IMR-90 (cell line): Measurements from ENCODE around the gene ACIN1. TPM values are rescaled to one million over a fixed set of nuclear protein-coding genes. Genes with fewer than 3 reads are reported as not detected.

Experiments used
- ATAC-seq: fragments of 200-7000 bp; cut with Tn5 transposase; 2 replicates; pipeline ENCODE4 v1.9.1; 2020; ENCODE audit warnings: low read depth, mild to moderate bottlenecking, moderate library complexity
- BruUV-seq: library from RNA; stranded (reverse); fragments of 400-500 nt; replicated peaks from 2 replicates; lab custom pipeline; 2021; lab: Mats Ljungman, UMichigan
- CTCF ChIA-PET: fragments of 300-600 bp; formaldehyde crosslinking; extraction: SDS; loops from one replicate; lab custom pipeline; 2021; ENCODE audit warnings: antibody characterized with exemption; lab: Yijun Ruan, JAX
- POLR2A ChIA-PET: fragments of 300-600 bp; sonication (Branson Sonifier 250); formaldehyde crosslinking; loops from one replicate; lab custom pipeline; 2022; ENCODE audit warnings: antibody characterized with exemption; ENCODE audit not compliant: unreplicated experiment; lab: Charles Lee
- DNase-seq: peaks from one replicate; pipeline ENCODE4 v3.0.0; 2013
- H2AFZ ChIP-seq: replicated peaks from 2 replicates; pipeline ENCODE3; 2013; ENCODE audit warnings: low read length, mild to moderate bottlenecking; ENCODE audit not compliant: poor library complexity
- H2AK5ac ChIP-seq: 2 replicates; pipeline ENCODE4 v1.6.1; 2013; ENCODE audit warnings: low read depth, low read length, inconsistent platforms
- H2AK9ac ChIP-seq: replicated peaks from 2 replicates; pipeline ENCODE3; 2013; ENCODE audit warnings: mild to moderate bottlenecking, low read depth, low read length, moderate library complexity; ENCODE audit not compliant: poor library complexity
- H2BK120ac ChIP-seq: 2 replicates; pipeline ENCODE4 v1.6.1; 2013; ENCODE audit warnings: low read depth, low read length, inconsistent platforms
- H2BK15ac ChIP-seq: 3 replicates; pipeline ENCODE4 v1.6.1; 2013; ENCODE audit warnings: low read depth, low read length, inconsistent platforms
- H2BK20ac ChIP-seq: 2 replicates; pipeline ENCODE4 v1.6.1; 2013; ENCODE audit warnings: low read depth, mild to moderate bottlenecking, inconsistent platforms, low read length, moderate library complexity
- H2BK5ac ChIP-seq: 2 replicates; pipeline ENCODE4 v1.6.1; 2013; ENCODE audit warnings: mild to moderate bottlenecking, low read depth, low read length, inconsistent platforms; ENCODE audit not compliant: poor library complexity, severe bottlenecking
- H3K14ac ChIP-seq: replicated peaks from 2 replicates; pipeline ENCODE4 v1.6.1; 2013; ENCODE audit warnings: low read depth, low read length, inconsistent platforms
- H3K18ac ChIP-seq: 2 replicates; pipeline ENCODE4 v1.6.1; 2013; ENCODE audit warnings: low read depth, low read length, control low read depth
- H3K23ac ChIP-seq: 2 replicates; pipeline ENCODE4 v1.6.1; 2013; ENCODE audit warnings: low read depth, low read length, inconsistent platforms
- H3K27ac ChIP-seq: 2 replicates; pipeline ENCODE4 v1.5.1; 2013; ENCODE audit warnings: mild to moderate bottlenecking, control low read depth, low read length; ENCODE audit not compliant: insufficient read depth
- H3K27me3 ChIP-seq: 2 replicates; pipeline ENCODE4 v1.6.1; 2013; ENCODE audit warnings: low read length; ENCODE audit not compliant: control insufficient read depth, insufficient read depth
- H3K36me3 ChIP-seq: 2 replicates; pipeline ENCODE4 v1.6.1; 2013; ENCODE audit warnings: low read length, mixed read lengths; ENCODE audit not compliant: control insufficient read depth, insufficient read depth
- H3K4ac ChIP-seq: 2 replicates; pipeline ENCODE4 v1.6.1; 2013; ENCODE audit warnings: low read depth, low read length, inconsistent platforms
- H3K4me1 ChIP-seq: 2 replicates; pipeline ENCODE4 v1.6.1; 2013; ENCODE audit warnings: low read length, mixed read lengths; ENCODE audit not compliant: control insufficient read depth, insufficient read depth
- H3K4me2 ChIP-seq: 2 replicates; pipeline ENCODE4 v1.6.1; 2013; ENCODE audit warnings: low read depth, mild to moderate bottlenecking, control low read depth, low read length, moderate library complexity
- H3K4me3 ChIP-seq: 2 replicates; pipeline ENCODE4 v1.5.1; 2013; ENCODE audit warnings: low read depth, mild to moderate bottlenecking, control low read depth, low read length, moderate library complexity; ENCODE audit not compliant: insufficient read depth
- H3K56ac ChIP-seq: 2 replicates; pipeline ENCODE4 v1.6.1; 2013; ENCODE audit warnings: low read length, inconsistent platforms; ENCODE audit not compliant: insufficient read depth; ENCODE audit errors: extremely low read depth
- H3K79me1 ChIP-seq, 2 experiments: 2 replicates each; pipeline ENCODE4 v1.6.1; 2013; ENCODE audit warnings: low read length in 2 of 2, inconsistent platforms in 1 of 2, low read depth in 1 of 2
- H3K9ac ChIP-seq: 2 replicates; pipeline ENCODE4 v1.6.1; 2013; ENCODE audit warnings: low read depth, low read length, control low read depth
- H3K9me1 ChIP-seq: 2 replicates; pipeline ENCODE4 v1.6.1; 2013; ENCODE audit warnings: low read length, inconsistent platforms; ENCODE audit not compliant: insufficient read depth
- H3K9me3 ChIP-seq: 2 replicates; pipeline ENCODE4 v1.6.1; 2013; ENCODE audit warnings: low read length; ENCODE audit not compliant: control insufficient read depth, insufficient read depth
- H4K20me1 ChIP-seq: 2 replicates; pipeline ENCODE4 v1.6.1; 2013; ENCODE audit warnings: low read length, inconsistent platforms; ENCODE audit not compliant: insufficient read depth
- H4K5ac ChIP-seq: 2 replicates; pipeline ENCODE4 v1.6.1; 2013; ENCODE audit warnings: mild to moderate bottlenecking, low read depth, low read length, control low read depth
- H4K8ac ChIP-seq, 2 experiments: 2 replicates each; pipeline ENCODE4 v1.6.1; 2013; ENCODE audit warnings: low read depth in 2 of 2, low read length in 2 of 2, control low read depth in 1 of 2, inconsistent platforms in 1 of 2
- H4K91ac ChIP-seq: 2 replicates; pipeline ENCODE4 v1.6.1; 2013; ENCODE audit warnings: low read depth, low read length, inconsistent platforms; ENCODE audit not compliant: insufficient read depth
- MAZ ChIP-seq: IDR thresholded peaks from 2 replicates; pipeline ENCODE4 v1.6.1; 2012; ENCODE audit warnings: low read depth, mild to moderate bottlenecking, low read length, improper control_type of control experiment, moderate library complexity, borderline replicate concordance
- WGBS, 2 experiments: methylation state at CpG; one replicate each; pipeline versions ENCODE4 v1.1.5 to v1.1.7; 2013; ENCODE audit warnings: missing lambda C conversion rate in 2 of 2; ENCODE audit not compliant: insufficient read length in 1 of 2; ENCODE audit errors: extremely low coverage in 2 of 2; 5-methylcytosine and 5-hydroxymethylcytosine counted together
- dilution Hi-C: fragments of 300-500 bp; cut with HindIII; formaldehyde crosslinking; loops from one replicate; pipeline ENCODE4 v1.14.3; 2018; ENCODE audit warnings: low sequenced_read_pairs; ENCODE audit not compliant: unreplicated experiment
- in situ Hi-C: fragments of 300-500 bp; cut with MboI; formaldehyde crosslinking; loops from 3 replicates; pipeline ENCODE4 v1.14.3; 2019; ENCODE audit warnings: low sequenced_read_pairs, inconsistent platforms, mixed read lengths
- intact Hi-C: fragments of 100-400 bp; cut with micrococcal nuclease; formaldehyde crosslinking; loops from 2 replicates; pipeline ENCODE4 v1.10.0; 2022
- polyA plus RNA-seq, 3 experiments: library from polyadenylated mRNA; depleted of rRNA; stranded (reverse); fragments of >200 nt; gene quantifications; 2 replicates each; pipeline ENCODE4 v1.2.3, GENCODE V29; 2012; ENCODE audit warnings: low replicate concordance in 1 of 3
- total RNA-seq: library from RNA; depleted of rRNA; stranded (reverse); fragments of >200 nt; gene quantifications from 2 replicates; pipeline ENCODE4 v1.2.3, GENCODE V29; 2012

The ACIN1 gene
- total and polyA plus RNA-seq, 2 of the 4 experiments (the other 2 are of a cell fraction), result 73.8 to 185 TPM

GRCh38 chr14:23137813-23138535 is 43.0 kb upstream of the ACIN1 start:
- H3K4me3 ChIP-seq, result no peak overlapping the region
- BruUV-seq, result no TSS peak
- no peak overlapping the region for H3K4ac ChIP-seq
- H4K8ac ChIP-seq, result no peak overlapping the region
- H3K4me1 ChIP-seq, result no peaks in the 10 kb centered on the region
- peaks cover 39% of the 10 kb centered on the region for H3K27me3 ChIP-seq
- WGBS, 2 experiments, result no CpG with 5 or more reads among the region's 6 CpGs
- H2BK15ac ChIP-seq, result no peak overlapping the region
- H3K27ac ChIP-seq, result no peak overlapping the region
- H3K9me1 ChIP-seq, result no peaks in the 10 kb centered on the region
- H3K14ac ChIP-seq, result no peak overlapping the region
- H3K23ac ChIP-seq, result no peak overlapping the region
- H2AK9ac ChIP-seq, result no peak overlapping the region
- no peaks in the 10 kb centered on the region for H3K36me3 ChIP-seq
- no peaks in the 10 kb centered on the region for H3K9me3 ChIP-seq
- POLR2A ChIA-PET, result no interaction called here
- H4K20me1 ChIP-seq, result no peaks in the 10 kb centered on the region
- H3K18ac ChIP-seq, result no peak overlapping the region
- TF ChIP-seq MAZ, result no peak
- H2AK5ac ChIP-seq, result no peak overlapping the region
- in situ Hi-C loops, result no loop called here
- no peak overlapping the region for H2BK5ac ChIP-seq
- no peak overlapping the region for H4K91ac ChIP-seq
- CTCF ChIA-PET, result interaction anchor here (1.1 kb wide), 2 partner anchors 17 to 61 kb away, joined by 3 read pairs; no protein-coding TSS in a partner anchor
- H3K4me2 ChIP-seq, result no peak overlapping the region
- H3K9ac ChIP-seq, result no peak overlapping the region
- intact Hi-C loops, result no loop called here
- H3K56ac ChIP-seq, result no peak overlapping the region
- ATAC-seq (no peak), DNase-seq (no peak)
- H4K5ac ChIP-seq, result no peak overlapping the region
- H2BK20ac ChIP-seq, result no peak overlapping the region
- H2BK120ac ChIP-seq, result no peak overlapping the region
- no peak overlapping the region for H2AFZ ChIP-seq
- dilution Hi-C loops, result no loop called here
- H3K79me1 ChIP-seq, result no peaks in the 10 kb centered on the region
